Erythroblast (primary cell): ENCODE measurements around the gene AGMO.

Experiments
- GATA1 ChIP-seq: IDR thresholded peaks from 2 replicates; pipeline ENCODE4 v1.6.1; 2011; ENCODE audit warnings: low read depth, mild to moderate bottlenecking, control low read depth, low read length, moderate library complexity
- POLR2A ChIP-seq: IDR thresholded peaks from 2 replicates; pipeline ENCODE4 v1.6.1; 2011; ENCODE audit warnings: mild to moderate bottlenecking, low read length

DNA sequence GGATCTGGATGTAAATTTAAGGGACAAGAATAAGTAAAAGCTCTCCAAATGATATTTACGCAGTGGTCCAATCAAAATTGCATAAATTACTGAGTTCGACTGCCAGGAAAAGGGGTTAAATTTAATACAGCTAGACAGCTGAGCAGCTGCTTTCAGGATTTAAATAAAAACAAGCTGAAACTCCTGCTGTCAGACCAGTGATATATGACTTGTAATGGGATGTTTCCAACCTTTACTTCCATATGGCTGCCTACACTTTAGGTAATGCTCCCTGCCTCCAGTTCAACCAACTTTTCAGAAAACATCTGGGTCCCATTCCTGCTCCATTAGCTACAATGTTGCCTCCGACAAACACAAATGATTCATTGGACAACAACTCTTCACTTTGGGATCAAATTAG is 333.0 kb downstream of the AGMO start:
- no peak for TF ChIP-seq POLR2A
- no peak for TF ChIP-seq GATA1
